ENCODE data around the gene AGBL2.
A peak's percentile ranks its signal among the peaks of the same experiment; 100 is the strongest.
"Not testable (repeated sequence)": the region's sequence is repeated elsewhere in the genome, so short reads cannot be mapped to it uniquely, and the experiment has no call there.

AGBL2 gene, protein sequence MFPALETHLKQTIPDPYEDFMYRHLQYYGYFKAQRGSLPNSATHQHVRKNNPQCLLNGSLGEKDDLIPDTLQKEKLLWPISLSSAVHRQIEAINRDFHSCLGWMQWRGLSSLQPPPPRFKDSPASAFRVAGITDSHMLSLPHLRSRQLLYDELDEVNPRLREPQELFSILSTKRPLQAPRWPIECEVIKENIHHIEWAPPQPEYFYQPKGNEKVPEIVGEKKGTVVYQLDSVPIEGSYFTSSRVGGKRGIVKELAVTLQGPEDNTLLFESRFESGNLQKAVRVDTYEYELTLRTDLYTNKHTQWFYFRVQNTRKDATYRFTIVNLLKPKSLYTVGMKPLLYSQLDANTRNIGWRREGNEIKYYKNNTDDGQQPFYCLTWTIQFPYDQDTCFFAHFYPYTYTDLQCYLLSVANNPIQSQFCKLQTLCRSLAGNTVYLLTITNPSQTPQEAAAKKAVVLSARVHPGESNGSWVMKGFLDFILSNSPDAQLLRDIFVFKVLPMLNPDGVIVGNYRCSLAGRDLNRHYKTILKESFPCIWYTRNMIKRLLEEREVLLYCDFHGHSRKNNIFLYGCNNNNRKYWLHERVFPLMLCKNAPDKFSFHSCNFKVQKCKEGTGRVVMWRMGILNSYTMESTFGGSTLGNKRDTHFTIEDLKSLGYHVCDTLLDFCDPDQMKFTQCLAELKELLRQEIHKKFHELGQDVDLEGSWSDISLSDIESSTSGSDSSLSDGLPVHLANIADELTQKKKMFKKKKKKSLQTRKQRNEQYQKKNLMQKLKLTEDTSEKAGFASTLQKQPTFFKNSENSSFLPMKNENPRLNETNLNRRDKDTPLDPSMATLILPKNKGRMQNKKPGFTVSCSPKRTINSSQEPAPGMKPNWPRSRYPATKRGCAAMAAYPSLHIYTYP

DNA sequence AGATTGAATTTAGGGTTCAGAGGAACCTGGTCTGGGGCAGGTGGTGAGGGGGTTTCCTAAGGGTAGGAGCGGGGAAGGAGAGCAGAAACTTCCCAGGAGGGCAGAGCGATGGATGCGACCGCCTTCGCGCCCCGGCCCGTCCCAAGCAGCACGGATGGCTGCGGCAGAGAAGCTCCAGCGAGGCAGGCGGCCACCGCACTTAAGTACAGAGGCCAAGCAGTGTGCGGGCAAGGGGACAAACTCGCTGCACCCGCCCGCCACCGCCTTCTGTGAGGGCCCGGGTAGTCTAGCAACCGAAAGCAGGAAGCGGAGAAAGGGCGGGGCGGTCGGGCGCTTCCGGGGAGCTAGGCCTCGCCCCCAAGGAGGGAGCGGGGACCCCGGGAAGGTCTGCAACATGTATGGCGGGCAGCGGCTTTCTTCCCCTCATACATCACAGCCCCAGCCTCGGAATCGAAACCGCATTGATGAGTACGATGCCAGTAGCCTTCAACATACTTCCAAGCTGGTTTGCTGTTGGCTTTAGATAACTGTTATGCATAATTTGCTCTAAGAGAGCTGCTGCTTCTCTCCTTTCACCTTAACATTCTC lies at the start of gene AGBL2:
Gene AGBL2, minus strand, starts transcription at position 288 of the 588 bp plus-strand sequence. CDS start 719 bp downstream, outside the sequence.
- peak within 1 kb of the TSS; percentile 47 for H3K4me3 ChIP-seq (ENCODE audit: low read depth, low read length)
- TF ChIP-seq, protein P1, sequence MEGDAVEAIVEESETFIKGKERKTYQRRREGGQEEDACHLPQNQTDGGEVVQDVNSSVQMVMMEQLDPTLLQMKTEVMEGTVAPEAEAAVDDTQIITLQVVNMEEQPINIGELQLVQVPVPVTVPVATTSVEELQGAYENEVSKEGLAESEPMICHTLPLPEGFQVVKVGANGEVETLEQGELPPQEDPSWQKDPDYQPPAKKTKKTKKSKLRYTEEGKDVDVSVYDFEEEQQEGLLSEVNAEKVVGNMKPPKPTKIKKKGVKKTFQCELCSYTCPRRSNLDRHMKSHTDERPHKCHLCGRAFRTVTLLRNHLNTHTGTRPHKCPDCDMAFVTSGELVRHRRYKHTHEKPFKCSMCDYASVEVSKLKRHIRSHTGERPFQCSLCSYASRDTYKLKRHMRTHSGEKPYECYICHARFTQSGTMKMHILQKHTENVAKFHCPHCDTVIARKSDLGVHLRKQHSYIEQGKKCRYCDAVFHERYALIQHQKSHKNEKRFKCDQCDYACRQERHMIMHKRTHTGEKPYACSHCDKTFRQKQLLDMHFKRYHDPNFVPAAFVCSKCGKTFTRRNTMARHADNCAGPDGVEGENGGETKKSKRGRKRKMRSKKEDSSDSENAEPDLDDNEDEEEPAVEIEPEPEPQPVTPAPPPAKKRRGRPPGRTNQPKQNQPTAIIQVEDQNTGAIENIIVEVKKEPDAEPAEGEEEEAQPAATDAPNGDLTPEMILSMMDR (IDR thresholded peaks at IDR 0.05; ENCODE audit: borderline replicate concordance, insufficient read depth, low read depth, low read length) = no peak

DNA sequence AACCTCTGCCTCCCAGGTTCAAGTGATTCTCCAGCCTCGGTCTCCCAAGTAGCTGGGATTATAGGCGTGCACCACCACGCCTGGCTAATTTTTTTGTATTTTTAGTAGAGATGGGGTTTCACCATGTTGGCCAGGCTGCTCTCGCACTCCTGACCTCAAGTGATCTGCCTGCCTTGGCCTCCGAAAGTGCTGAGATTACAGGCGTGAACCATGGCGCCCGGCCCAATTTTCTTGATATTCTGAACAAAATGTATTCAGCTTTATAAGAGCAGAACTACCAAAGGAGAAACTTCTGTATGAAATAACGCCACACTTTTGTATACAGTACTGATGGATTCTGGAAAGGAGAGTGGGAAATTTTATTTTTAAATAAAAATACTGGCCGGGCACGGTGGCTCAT lies 44.1 kb upstream of the AGBL2 start:
- not testable (repeated sequence) for H3K4me3 ChIP-seq (ENCODE audit: low read depth, low read length)

DNA sequence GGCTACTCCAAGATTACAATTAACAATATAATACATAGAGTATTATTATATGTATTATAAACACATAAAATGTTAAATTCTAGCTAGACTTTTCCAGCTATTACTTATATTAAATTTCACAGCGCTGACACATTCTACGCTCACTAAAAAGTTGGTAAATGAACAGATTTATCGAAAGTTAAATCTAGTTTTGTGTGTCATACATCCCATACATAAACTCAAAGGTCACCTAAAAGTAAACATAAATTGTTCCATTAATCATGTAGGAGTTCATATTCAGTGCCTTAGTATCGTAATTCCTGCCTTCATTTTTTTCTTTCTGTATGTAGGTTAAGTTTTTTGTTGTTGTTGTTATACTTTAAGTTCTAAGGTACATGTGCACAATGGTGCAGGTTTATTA lies 41.0 kb upstream of the AGBL2 start:
- TF ChIP-seq, protein P1 (IDR thresholded peaks at IDR 0.05; ENCODE audit: borderline replicate concordance, insufficient read depth, low read depth, low read length) = no peak
- no peak overlapping the region for H3K4me3 ChIP-seq (ENCODE audit: low read depth, low read length)

DNA sequence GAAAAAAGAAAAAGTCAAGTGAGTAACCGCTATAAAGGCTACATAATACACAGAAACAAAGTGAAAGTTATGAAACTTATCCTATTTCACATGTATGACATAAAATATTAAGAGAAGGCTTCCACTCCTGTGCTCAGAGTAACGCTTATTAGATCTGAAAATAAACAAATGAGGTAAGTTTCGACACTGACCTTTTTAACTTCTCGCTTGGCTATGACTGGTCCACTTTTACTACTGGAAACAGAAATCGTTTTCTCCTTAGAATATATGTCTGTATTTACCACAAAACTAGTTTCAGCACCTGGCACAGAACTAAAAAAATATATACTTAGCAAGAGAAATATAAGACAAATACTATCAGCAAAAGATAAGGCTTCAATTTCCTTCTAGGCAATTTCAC lies 35.6 kb upstream of the AGBL2 start:
- TF ChIP-seq, protein P1 (IDR thresholded peaks at IDR 0.05; ENCODE audit: borderline replicate concordance, insufficient read depth, low read depth, low read length) = no peak
- no peak overlapping the region for H3K4me3 ChIP-seq (ENCODE audit: low read depth, low read length)

DNA sequence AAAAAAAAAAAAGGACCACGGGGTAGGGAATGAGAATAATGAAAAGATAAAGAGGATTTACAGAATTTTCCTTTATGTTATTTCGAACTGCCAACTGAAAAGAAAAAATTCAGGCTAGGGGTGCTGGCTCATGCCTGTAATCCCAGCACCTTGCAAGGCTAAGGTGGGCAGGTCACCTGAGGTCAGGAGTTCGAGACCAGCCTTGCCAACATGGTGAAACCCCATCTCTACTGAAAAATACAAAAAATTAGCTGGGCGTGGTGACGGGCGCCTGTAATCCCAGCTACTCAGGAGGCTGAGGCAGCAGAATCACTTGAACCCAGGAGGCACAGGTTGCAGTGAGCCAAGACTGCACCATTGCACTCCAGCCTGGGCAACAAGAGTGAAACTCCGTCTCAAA lies 27.3 kb upstream of the AGBL2 start:
- not testable (repeated sequence) for H3K4me3 ChIP-seq (ENCODE audit: low read depth, low read length)

DNA sequence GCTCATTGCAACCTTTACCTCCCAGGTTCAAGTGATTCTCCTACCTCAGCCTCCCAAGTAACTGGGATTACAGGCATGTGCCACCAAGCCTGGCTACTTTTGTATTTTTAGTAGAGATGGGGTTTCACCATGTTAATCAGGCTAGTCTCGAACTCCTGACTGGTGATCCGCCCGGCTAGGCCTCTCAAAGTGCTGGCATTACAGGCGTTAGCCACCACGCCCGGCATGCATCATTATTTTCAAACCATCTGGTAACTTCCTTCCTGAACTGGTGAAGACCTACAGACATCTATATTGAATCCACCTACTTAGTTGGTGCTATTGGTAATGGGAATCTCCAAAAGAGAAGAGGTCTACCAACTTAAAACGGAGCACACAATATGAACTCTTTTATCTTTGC lies 22.6 kb upstream of the AGBL2 start:
- not testable (repeated sequence) for H3K4me3 ChIP-seq (ENCODE audit: low read depth, low read length)

DNA sequence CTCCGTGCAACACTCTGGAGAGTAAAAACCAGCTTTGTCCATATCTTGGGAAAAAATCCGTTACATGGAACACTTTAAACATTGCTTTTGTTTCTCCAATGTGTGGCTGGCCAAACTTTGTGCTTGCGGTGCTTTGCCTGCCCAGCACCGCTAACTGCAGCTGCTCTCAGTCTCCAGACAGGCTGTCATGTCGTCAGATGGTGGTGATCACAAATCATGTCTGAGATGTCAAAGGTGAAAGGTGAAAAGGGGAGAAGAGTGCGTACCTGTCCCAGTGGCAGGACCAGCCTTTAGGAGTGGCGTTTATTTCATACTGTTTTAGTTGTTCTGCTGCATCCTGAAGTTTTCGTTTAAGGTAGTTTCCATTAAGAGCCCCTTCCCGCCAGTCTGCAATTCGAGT lies 17.1 kb upstream of the AGBL2 start:
- no peak overlapping the region for H3K4me3 ChIP-seq (ENCODE audit: low read depth, low read length)
- TF ChIP-seq, protein P1 (IDR thresholded peaks at IDR 0.05; ENCODE audit: borderline replicate concordance, insufficient read depth, low read depth, low read length) = no peak

DNA sequence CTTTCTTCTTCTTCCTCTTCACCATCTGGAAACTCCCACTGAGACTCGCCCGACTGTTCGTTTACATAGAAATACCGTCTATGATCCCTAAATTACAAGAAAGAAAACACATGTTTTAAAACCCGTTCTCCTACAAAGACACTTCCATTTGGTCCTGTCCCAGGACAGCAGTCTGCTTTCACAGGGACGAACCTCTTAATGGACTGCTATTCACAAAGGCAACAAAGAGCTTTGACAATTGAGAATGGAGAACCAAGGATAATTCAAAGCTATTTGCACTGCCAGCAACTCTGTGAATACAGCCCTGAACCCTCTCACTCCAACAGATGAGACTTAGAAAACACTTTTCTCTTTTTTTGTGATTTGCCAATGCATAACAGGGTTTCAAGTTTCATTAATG lies 16.3 kb upstream of the AGBL2 start:
- TF ChIP-seq, protein P1 (IDR thresholded peaks at IDR 0.05; ENCODE audit: borderline replicate concordance, insufficient read depth, low read depth, low read length) = no peak
- H3K4me3 ChIP-seq (ENCODE audit: low read depth, low read length) = no peak overlapping the region
